ENCODE measurements around the gene IL17REL. TPM values are rescaled to one million over a fixed set of nuclear protein-coding genes. Genes with fewer than 3 reads are reported as not detected.

Gene IL17REL
- total and polyA plus RNA-seq, 3 experiments from 2014 or later, result 0.20 to 0.29 TPM; not detected in 1

DNA sequence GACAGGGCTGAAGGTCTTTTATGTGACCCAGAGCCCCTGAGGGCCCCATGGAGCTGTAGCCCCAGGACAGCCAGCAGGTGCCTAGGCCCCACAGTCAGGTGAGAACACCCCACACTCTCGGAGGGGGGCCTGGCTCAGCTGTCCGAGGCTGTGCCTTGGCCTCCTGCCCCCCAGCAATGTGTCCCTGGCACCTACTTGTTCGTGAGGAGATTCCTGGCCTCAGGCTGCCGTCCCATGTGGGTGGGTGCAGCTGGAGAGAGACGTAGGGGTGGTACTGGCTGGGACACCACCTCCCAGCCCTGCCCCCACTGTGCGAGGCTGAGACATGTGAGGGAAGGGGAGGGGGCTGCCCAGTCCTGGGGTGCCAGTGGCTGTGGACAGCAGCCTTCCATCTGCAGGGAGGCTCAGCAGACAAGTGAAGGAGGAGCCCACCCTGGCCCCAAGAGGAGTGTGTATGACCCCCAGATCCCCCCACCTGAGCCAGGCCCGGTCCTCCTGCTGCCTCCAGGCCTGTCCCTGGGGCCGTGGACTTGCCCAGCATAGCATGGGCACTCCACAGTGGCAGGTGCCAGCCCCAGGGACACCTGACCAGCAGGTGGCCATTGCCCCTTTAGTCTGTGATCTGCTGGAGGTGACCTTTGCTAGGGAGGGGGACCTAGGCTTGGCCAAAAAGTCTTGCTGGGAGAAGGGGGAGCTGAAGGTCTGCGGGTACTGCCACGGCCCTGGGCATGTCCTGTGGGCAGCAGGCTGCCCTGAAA lies 17.0 kb downstream of the IL17REL start:
- no peaks in the 10 kb centered on the region for H3K27me3 ChIP-seq (ENCODE audit: insufficient read depth, low read length, poor library complexity, severe bottlenecking)
- Mint-ChIP-seq H3K36me3 (peaks cover 0 to 9% (median 0%) of the 10 kb centered on the region in 3 donors), H3K27me3 (peaks cover 7 to 11% of the 10 kb centered on the region in 2 donors), H3K9me3 (peaks cover 3 to 7% (median 5%) of the 10 kb centered on the region in 5 donors), H3K4me1 (peaks cover 9 to 14% (median 11%) of the 10 kb centered on the region in 3 donors), H3K27ac (no peak overlapping the region), H3K4me3 (no peak overlapping the region)
- H3K36me3 ChIP-seq (ENCODE audit: insufficient read depth, low read length), result no peaks in the 10 kb centered on the region
- no peaks in the 10 kb centered on the region for H3K4me1 ChIP-seq (ENCODE audit: insufficient read depth, low read length)
- no peak overlapping the region for H3K27ac ChIP-seq (ENCODE audit: low read depth, low read length)
- H3K9me3 ChIP-seq (ENCODE audit: low read length), result no peaks in the 10 kb centered on the region
- H3K4me3 ChIP-seq (ENCODE audit: low read length), result no peak overlapping the region
- no peak for DNase-seq
- CTCF ChIA-PET, result interaction anchor here (1.2 to 5.4 kb wide), 3 partner anchors 13 to 65 kb away, joined by 3 to 49 read pairs (median 22); no protein-coding TSS in a partner anchor
- POLR2A ChIA-PET, result no interaction called here

- peaks cover 3 to 8% (median 7%) of the 10 kb centered on the region in 5 donors for H3K9me3 Mint-ChIP-seq
- POLR2A ChIA-PET, result no interaction called here
- peak overlapping the region in 1 of 8 donors; percentile 79 for H3K27ac Mint-ChIP-seq
Observed at GRCh38 chr22:49995041-49995360, 17.6 kb downstream of the IL17REL start.

DNA sequence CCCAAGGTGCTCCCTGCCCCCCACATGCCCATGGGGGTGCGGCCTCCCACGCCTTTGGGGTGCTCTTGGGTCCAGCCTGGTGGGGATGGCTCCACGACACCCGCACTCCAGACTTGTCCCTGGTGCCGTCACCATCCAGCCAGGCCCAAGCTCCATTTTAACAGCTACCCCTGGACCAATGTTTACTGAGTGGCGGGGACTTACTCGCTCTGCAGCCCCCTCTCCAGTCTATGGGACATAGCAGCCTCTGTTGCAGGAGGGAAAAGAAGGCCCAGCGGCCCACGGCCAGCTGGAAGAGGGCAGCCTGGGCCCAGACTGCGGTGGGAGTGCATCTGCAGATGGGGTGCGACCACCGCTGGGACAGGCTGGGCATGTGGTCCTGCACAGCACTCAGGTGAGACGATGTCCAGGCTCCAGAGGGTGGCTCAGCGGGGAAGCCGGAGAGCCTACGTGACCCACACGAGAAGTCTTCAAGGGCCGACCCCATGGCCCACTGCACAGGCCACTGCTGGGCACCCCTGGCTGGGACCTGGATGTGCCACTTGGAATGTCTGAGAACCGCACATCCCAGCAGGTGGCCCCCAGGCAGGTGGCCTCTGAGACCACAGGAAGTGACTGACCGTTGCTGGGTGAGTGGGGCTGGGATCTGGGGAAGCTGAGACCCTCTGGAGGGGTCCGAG lies 18.1 kb downstream of the IL17REL start:
- ChIA-PET CTCF (interaction anchor here (0.9 to 5.4 kb wide), 10 partner anchors 11 to 232 kb away, joined by 3 to 49 read pairs (median 6); no protein-coding TSS in a partner anchor), POLR2A (no interaction called here)
- peaks cover 0 to 9% (median 0%) of the 10 kb centered on the region in 3 donors for H3K36me3 Mint-ChIP-seq
- peaks cover 3 to 8% (median 7%) of the 10 kb centered on the region in 5 donors for H3K9me3 Mint-ChIP-seq
- no peak overlapping the region for H3K4me3 ChIP-seq (ENCODE audit: low read length)
- H3K27ac Mint-ChIP-seq, result peak overlapping the region in 1 of 8 donors; percentile 79
- H3K27me3 Mint-ChIP-seq, result peaks cover 7 to 11% of the 10 kb centered on the region in 2 donors
- no peaks in the 10 kb centered on the region for H3K27me3 ChIP-seq (ENCODE audit: insufficient read depth, low read length, poor library complexity, severe bottlenecking)
- no peak for DNase-seq
- no peak overlapping the region for H3K4me3 Mint-ChIP-seq
- H3K36me3 ChIP-seq (ENCODE audit: insufficient read depth, low read length), result no peaks in the 10 kb centered on the region
- peaks cover 9 to 14% (median 11%) of the 10 kb centered on the region in 3 donors for H3K4me1 Mint-ChIP-seq
- no peak overlapping the region for H3K27ac ChIP-seq (ENCODE audit: low read depth, low read length)
- no peaks in the 10 kb centered on the region for H3K9me3 ChIP-seq (ENCODE audit: low read length)
- H3K4me1 ChIP-seq (ENCODE audit: insufficient read depth, low read length), result no peaks in the 10 kb centered on the region

More at GRCh38 chr22:49995041-49995360, 17.6 kb downstream of the IL17REL start:
- Histone ChIP-seq H3K4me3 (ENCODE audit: low read length) (no peak overlapping the region), H3K36me3 (ENCODE audit: insufficient read depth, low read length) (no peaks in the 10 kb centered on the region), H3K27me3 (ENCODE audit: insufficient read depth, low read length, poor library complexity, severe bottlenecking) (no peaks in the 10 kb centered on the region), H3K9me3 (ENCODE audit: low read length) (no peaks in the 10 kb centered on the region), H3K4me1 (ENCODE audit: insufficient read depth, low read length) (no peaks in the 10 kb centered on the region), H3K27ac (ENCODE audit: low read depth, low read length) (no peak overlapping the region)
- Mint-ChIP-seq H3K4me3 (no peak overlapping the region), H3K4me1 (peaks cover 9 to 14% (median 11%) of the 10 kb centered on the region in 3 donors), H3K36me3 (peaks cover 0 to 9% (median 0%) of the 10 kb centered on the region in 3 donors), H3K27me3 (peaks cover 7 to 11% of the 10 kb centered on the region in 2 donors)
- CTCF ChIA-PET, result interaction anchor here (1.2 to 5.4 kb wide), 4 partner anchors 12 to 64 kb away, joined by 3 to 49 read pairs (median 16); no protein-coding TSS in a partner anchor
- DNase-seq, result no peak

DNA sequence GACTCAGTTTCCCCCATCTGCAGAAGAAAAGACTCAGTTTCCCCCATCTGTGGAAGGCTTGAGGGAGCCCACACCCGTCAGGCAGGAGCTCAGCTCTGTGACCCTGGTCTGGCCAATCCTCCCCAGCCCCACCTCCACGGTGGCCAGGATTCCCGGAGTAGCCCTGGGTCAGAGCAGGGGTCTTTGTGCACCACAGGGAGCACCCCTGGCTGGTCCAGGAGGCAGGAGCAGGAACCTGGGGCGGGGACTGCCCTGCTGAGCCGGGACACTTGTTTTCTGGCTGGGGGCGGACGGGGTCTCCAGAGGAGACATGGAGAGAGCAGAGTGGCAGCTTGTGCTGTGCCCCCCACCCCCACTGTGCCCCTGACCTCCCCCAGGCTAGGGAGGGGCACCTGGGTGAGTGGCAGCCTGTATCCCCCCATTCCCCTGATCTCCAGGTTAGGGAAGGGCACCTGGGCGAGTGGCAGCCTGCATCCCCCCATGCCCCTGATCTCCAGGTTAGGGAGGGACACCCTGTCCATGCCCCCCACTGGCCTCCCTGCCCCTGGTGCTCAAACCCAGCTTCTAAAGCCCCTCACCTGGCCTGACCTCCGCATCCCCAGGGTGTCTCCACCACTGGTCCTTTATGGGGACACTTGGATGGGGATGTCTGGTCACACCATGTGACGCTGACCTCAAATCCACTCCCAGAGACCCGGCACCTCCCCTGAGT lies 18.8 kb downstream of the IL17REL start:
- ChIA-PET CTCF (interaction anchor here (0.8 to 5.4 kb wide), 13 partner anchors 11 to 232 kb away, joined by 3 to 49 read pairs (median 5); partner anchors contain the start of gene PIM3), POLR2A (no interaction called here)
- H3K36me3 Mint-ChIP-seq, result peaks cover 0 to 9% (median 0%) of the 10 kb centered on the region in 3 donors
- Histone ChIP-seq H3K27me3 (ENCODE audit: insufficient read depth, low read length, poor library complexity, severe bottlenecking) (no peaks in the 10 kb centered on the region), H3K27ac (ENCODE audit: low read depth, low read length) (no peak overlapping the region), H3K4me3 (ENCODE audit: low read length) (no peak overlapping the region), H3K4me1 (ENCODE audit: insufficient read depth, low read length) (no peaks in the 10 kb centered on the region), H3K9me3 (ENCODE audit: low read length) (no peaks in the 10 kb centered on the region), H3K36me3 (ENCODE audit: insufficient read depth, low read length) (no peaks in the 10 kb centered on the region)
- H3K9me3 Mint-ChIP-seq, result peaks cover 3 to 8% (median 7%) of the 10 kb centered on the region in 5 donors
- H3K4me1 Mint-ChIP-seq, result peaks cover 7 to 11% (median 11%) of the 10 kb centered on the region in 3 donors
- no peak for DNase-seq
- peaks cover 7 to 8% of the 10 kb centered on the region in 2 donors for H3K27me3 Mint-ChIP-seq
- peak overlapping the region in 1 of 8 donors; percentile 43 for H3K27ac Mint-ChIP-seq
- peak overlapping the region in 1 of 7 donors; percentile 73 for H3K4me3 Mint-ChIP-seq

- peaks cover 3 to 8% (median 7%) of the 10 kb centered on the region in 5 donors for H3K9me3 Mint-ChIP-seq
- Histone ChIP-seq H3K36me3 (ENCODE audit: insufficient read depth, low read length) (no peaks in the 10 kb centered on the region), H3K27ac (ENCODE audit: low read depth, low read length) (no peak overlapping the region), H3K9me3 (ENCODE audit: low read length) (no peaks in the 10 kb centered on the region), H3K4me3 (ENCODE audit: low read length) (no peak overlapping the region), H3K4me1 (ENCODE audit: insufficient read depth, low read length) (no peaks in the 10 kb centered on the region), H3K27me3 (ENCODE audit: insufficient read depth, low read length, poor library complexity, severe bottlenecking) (no peaks in the 10 kb centered on the region)
- DNase-seq, result peak; percentile 44 to 80 (median 50)
- H3K4me3 Mint-ChIP-seq, result peak overlapping the region in 1 of 7 donors; percentile 73
- H3K4me1 Mint-ChIP-seq, result peaks cover 3 to 6% (median 6%) of the 10 kb centered on the region in 3 donors
- H3K27ac Mint-ChIP-seq, result peak overlapping the region in 3 of 8 donors; percentile 43 to 63 (median 47)
- ChIA-PET POLR2A (no interaction called here), CTCF (interaction anchor here (0.7 to 5.4 kb wide), 19 partner anchors 10 to 231 kb away, joined by 3 to 49 read pairs (median 4); partner anchors contain the start of gene PIM3)
- H3K27me3 Mint-ChIP-seq, result peaks cover 6 to 7% of the 10 kb centered on the region in 2 donors
- H3K36me3 Mint-ChIP-seq, result peaks cover 0 to 12% (median 0%) of the 10 kb centered on the region in 3 donors
Observed at GRCh38 chr22:49992921-49993648, 19.5 kb downstream of the IL17REL start.

- Histone ChIP-seq H3K27me3 (ENCODE audit: insufficient read depth, low read length, poor library complexity, severe bottlenecking) (no peaks in the 10 kb centered on the region), H3K9me3 (ENCODE audit: low read length) (no peaks in the 10 kb centered on the region), H3K4me3 (ENCODE audit: low read length) (no peak overlapping the region), H3K4me1 (ENCODE audit: insufficient read depth, low read length) (no peaks in the 10 kb centered on the region), H3K36me3 (ENCODE audit: insufficient read depth, low read length) (no peaks in the 10 kb centered on the region), H3K27ac (ENCODE audit: low read depth, low read length) (no peak overlapping the region)
- peaks cover 3 to 6% (median 6%) of the 10 kb centered on the region in 3 donors for H3K4me1 Mint-ChIP-seq
- DNase-seq, result no peak
- H3K4me3 Mint-ChIP-seq, result no peak overlapping the region
- no peak overlapping the region for H3K27ac Mint-ChIP-seq
- H3K27me3 Mint-ChIP-seq, result peaks cover 7 to 11% of the 10 kb centered on the region in 2 donors
- H3K36me3 Mint-ChIP-seq, result peaks cover 0 to 18% (median 0%) of the 10 kb centered on the region in 3 donors
- ChIA-PET CTCF (interaction anchor here (0.8 to 5.4 kb wide), 10 partner anchors 9 to 61 kb away, joined by 3 to 49 read pairs (median 6); no protein-coding TSS in a partner anchor), POLR2A (no interaction called here)
- peaks cover 3 to 12% (median 8%) of the 10 kb centered on the region in 5 donors for H3K9me3 Mint-ChIP-seq
Observed at GRCh38 chr22:49991907-49992533, 20.5 kb downstream of the IL17REL start.

GRCh38 chr22:49991167-49991566 lies 21.4 kb downstream of the IL17REL start:
- DNase-seq, result no peak
- Mint-ChIP-seq H3K4me3 (no peak overlapping the region), H3K36me3 (peaks cover 0 to 27% (median 0%) of the 10 kb centered on the region in 3 donors), H3K4me1 (peaks cover 3 to 6% (median 6%) of the 10 kb centered on the region in 3 donors), H3K27me3 (peaks cover 15 to 18% of the 10 kb centered on the region in 2 donors), H3K9me3 (peaks cover 9 to 19% (median 17%) of the 10 kb centered on the region in 5 donors), H3K27ac (peak overlapping the region in 1 of 8 donors; percentile 2)
- no peak overlapping the region for H3K4me3 ChIP-seq (ENCODE audit: low read length)
- ChIA-PET CTCF (interaction anchor here (0.7 to 5.4 kb wide), 3 partner anchors 8 to 40 kb away, joined by 3 to 49 read pairs (median 3); no protein-coding TSS in a partner anchor), POLR2A (no interaction called here)
- H3K36me3 ChIP-seq (ENCODE audit: insufficient read depth, low read length), result no peaks in the 10 kb centered on the region
- H3K27me3 ChIP-seq (ENCODE audit: insufficient read depth, low read length, poor library complexity, severe bottlenecking), result no peaks in the 10 kb centered on the region
- no peak overlapping the region for H3K27ac ChIP-seq (ENCODE audit: low read depth, low read length)
- no peaks in the 10 kb centered on the region for H3K4me1 ChIP-seq (ENCODE audit: insufficient read depth, low read length)
- H3K9me3 ChIP-seq (ENCODE audit: low read length), result peaks cover 3% of the 10 kb centered on the region
